HG03025 (cell line): Measurements from ENCODE around the gene INPP5E.
A peak's percentile ranks its signal among the peaks of the same experiment; 100 is the strongest.
"Not testable (repeated sequence)": the region's sequence is repeated elsewhere in the genome, so short reads cannot be mapped to it uniquely, and the experiment has no call there.

Source experiments
- ATAC-seq: cut with Tn5 transposase; IDR thresholded peaks from one replicate; pipeline ENCODE4 v1.9.1; 2021; ENCODE audit warnings: mild to moderate bottlenecking, moderate library complexity; ENCODE audit not compliant: unreplicated experiment, low FRiP score

Gene INPP5E

GRCh38 chr9:136409557-136410455 lies 29.8 kb downstream of the INPP5E start:
- ATAC-seq, result peak; percentile 16

GRCh38 chr9:136407911-136408310 lies 31.7 kb downstream of the INPP5E start:
- ATAC-seq, result no peak

- ATAC-seq, result not testable (repeated sequence)
These were observed 32.6 kb downstream of the INPP5E start for GRCh38 chr9:136407061-136407460.

GRCh38 chr9:136405904-136406303 lies 33.7 kb downstream of the INPP5E start:
- ATAC-seq, result not testable (repeated sequence)

GRCh38 chr9:136405481-136405880 lies 34.2 kb downstream of the INPP5E start:
- no peak for ATAC-seq

DNA sequence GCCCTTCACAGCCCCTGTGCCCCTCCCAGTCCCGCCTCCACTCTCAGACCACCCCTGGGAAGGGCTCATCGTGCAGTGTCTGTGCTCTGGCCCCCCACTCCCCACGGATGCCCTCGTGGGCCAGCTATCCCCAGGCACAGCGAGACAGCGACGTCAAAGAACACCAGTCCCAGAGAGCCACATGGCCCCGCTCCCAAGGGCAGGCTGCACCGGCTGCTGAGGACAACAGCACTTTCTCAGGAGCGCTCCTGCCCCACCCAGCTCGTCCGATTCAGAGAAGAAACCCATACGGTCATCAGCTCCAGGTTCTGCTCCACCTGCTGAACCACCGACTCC lies 34.9 kb downstream of the INPP5E start:
- ATAC-seq, result no peak

DNA sequence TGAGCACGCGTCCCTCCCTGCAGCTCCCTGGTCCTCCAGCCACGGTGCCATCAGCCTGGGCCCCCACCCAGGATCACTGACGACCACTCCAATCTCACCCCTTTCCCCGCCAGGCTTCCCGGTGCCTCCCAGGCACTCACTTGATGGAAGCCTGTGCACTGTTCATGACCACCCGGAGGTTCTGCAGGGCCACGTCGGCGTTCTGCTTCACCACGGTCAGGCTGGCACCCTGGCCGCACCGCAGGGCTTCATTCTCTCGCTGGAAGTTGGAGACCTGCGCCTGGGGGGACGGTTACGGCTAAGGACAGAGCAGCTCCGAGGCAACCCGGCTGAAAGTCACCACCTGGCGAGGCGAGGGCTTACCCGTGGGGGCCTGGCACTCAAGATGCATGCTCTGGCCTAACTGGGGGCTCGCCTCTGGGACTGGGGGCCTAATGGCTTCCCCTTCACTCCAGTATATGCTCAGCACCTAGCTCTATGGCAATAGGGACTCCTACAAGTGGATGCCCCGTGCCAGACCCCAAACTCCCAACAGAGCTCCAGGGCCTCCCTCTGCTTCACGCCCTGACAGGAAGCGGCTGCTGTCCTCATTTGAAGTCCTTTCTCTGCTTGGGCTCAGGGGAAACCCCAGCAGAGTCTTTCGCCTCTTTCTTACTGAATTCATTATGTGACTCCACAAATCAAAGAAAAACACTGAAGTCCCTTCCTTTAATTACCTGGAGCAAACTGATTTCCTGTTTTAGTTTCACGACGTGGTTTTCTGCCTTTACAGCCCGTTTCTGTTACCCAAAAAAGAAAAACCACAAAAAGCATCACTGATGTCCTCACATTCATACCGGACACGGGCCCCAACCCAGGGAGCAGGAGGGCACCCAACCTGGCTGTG lies 35.5 kb downstream of the INPP5E start:
- no peak for ATAC-seq

GRCh38 chr9:136403538-136403914 lies 36.1 kb downstream of the INPP5E start:
- ATAC-seq, result no peak

DNA sequence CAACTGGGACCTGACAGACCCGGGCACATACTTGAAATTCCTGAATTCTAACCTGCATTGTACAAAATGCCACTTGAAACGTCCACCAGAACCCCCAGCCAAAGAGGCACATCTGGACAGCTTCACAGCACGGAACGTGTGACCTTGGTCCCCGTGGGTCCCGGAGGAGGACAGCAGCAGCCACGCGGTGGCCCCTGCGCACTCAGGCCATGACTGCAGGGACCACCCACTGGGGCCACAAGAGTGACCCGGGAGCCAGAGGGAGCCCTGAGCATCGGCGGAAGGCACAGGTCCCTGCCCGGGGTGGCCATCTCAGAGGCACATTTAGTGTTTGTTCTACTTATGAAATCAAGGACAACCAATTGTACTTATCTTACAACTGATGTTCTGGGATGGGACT lies 37.6 kb downstream of the INPP5E start:
- ATAC-seq, result no peak

GRCh38 chr9:136401173-136401922 lies 38.3 kb downstream of the INPP5E start:
- no peak for ATAC-seq

GRCh38 chr9:136400038-136400834 lies 39.4 kb downstream of the INPP5E start, which contains the start of gene SNAPC4:
TSS of gene SNAPC4 (minus strand) at chr9:136400170. CDS start at chr9:136398428, 1,742 bp downstream.
- peak; percentile 57 for ATAC-seq

GRCh38 chr9:136399176-136400037 lies 40.2 kb downstream of the INPP5E start:
- peak; percentile 9 for ATAC-seq

DNA sequence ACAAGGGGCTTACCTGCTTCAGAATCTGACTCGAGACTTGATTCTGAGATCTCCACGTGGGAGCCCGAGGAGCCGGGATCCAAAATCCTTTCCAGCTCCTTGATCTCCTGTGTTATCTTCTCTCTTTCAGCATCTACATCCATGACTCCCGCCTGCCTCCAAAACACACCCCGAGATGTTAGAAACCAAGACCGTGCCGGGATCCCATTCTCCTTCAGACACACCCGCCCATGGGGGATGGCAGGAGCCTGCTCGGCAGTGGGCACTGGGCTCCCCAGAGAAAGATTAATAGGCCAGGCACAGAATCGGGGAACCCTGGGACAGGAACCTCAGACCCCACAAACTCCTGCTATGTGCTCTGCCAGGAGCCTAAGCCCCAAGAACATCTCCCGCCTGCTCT lies 41.4 kb downstream of the INPP5E start:
- ATAC-seq, result no peak

DNA sequence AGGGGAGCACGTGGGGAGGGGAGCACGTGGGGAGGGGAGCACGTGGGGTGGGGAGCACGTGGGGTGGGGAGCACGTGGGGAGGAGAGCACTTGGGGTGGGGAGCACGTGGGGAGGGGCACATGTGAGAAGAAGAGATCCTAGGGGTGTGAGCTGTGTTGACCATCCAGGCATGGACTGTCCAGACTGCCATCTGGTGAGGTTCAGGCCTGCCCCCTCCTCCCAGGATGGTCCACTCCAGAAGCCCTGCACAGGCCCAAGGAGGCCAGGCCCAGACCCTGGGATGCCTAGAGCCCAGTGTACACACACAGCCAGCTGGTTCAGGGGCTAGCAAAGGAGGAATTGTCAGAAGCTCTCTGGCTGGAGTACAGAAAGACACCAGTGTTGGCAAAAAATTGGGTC lies 42.0 kb downstream of the INPP5E start:
- ATAC-seq, result no peak

- no peak for ATAC-seq
These were observed 43.5 kb downstream of the INPP5E start for GRCh38 chr9:136396219-136396515.

- ATAC-seq, result no peak
These were observed 44.1 kb downstream of the INPP5E start for GRCh38 chr9:136395345-136396218.

DNA sequence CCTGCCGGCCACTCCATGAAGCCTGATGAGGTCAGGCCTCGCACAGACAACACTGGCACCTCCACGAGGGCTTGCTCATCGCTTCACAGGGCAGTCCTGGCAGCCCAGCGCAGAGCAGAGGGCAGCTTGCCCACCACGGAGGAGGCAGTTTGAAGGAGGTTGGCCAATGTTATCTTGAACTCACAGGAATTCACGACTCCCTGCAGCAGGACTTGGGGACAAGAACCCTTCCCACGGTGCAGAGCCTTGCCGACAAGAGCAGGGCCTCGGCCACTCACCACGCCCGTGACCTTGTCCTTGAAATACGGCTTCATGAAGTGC lies 44.7 kb downstream of the INPP5E start:
- no peak for ATAC-seq

DNA sequence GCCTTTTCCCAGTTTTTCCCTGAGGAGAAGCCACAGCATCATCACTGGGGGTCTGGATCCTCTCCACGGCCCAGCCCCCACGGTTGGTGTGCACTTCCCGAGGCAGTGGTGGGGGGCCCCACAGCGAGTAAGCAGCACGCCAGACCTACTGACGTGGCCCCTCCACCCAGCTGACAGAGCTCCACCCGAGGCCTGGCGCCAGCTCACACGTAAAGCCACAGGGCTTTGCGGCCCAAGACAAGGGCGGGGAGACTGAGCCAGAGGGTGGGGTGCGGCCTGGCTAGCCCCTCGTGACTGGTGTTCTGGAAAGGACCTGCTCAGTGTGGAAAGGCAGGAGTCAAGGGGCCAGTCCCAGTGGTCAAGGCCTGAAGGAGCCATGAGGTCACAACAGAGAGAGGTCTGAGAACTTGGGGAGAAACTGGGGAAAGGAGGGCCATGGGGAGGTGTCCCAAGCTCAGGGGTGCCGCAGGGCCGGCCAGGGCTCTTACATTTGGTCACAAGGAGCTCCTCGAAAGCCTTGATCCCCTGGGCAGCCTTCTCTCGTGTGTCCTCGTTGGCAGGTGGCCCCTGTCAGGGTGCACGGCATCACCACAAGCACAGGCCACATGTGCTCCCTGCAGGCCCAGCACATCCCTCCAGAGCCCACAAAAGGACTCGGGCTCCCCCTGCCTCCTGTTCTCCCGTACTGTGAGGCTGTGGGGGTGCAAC lies 45.2 kb downstream of the INPP5E start:
- no peak for ATAC-seq
